ENCODE data around the gene SSC5D. TPM values are rescaled to one million over a fixed set of nuclear protein-coding genes. Genes with fewer than 3 reads are reported as not detected.
A peak's percentile ranks its signal among the peaks of the same experiment; 100 is the strongest.

SSC5D gene
- total and polyA plus RNA-seq, 2 donors = 24.4 TPM

- no peak for DNase-seq (ENCODE audit: extremely low spot score)
- H3K27ac ChIP-seq (ENCODE audit: low read depth) = peak overlapping the region; percentile 78
- peaks cover 2% of the 10 kb centered on the region for H3K4me1 ChIP-seq (ENCODE audit: insufficient read depth)
- H3K36me3 ChIP-seq (ENCODE audit: insufficient read depth) = no peaks in the 10 kb centered on the region
- WGBS = 6% methylated on average over 23 of the region's 24 CpGs
- H3K4me3 ChIP-seq (ENCODE audit: low read depth, low read length) = peak overlapping the region; percentile 80
These were observed 27.5 kb upstream of the SSC5D start for GRCh38 chr19:55460670-55461258.

GRCh38 chr19:55461259-55461973 is 26.8 kb upstream of the SSC5D start, which contains the start of gene ISOC2:
Gene ISOC2 (minus strand): TSS chr19:55461642. CDS start chr19:55456486, 5,156 bp downstream.
- H3K4me1 ChIP-seq (ENCODE audit: insufficient read depth) = peaks cover 2% of the 10 kb centered on the region
- H3K4me3 ChIP-seq (ENCODE audit: low read depth, low read length) = peak within 1 kb of the TSS; percentile 80
- DNase-seq (ENCODE audit: extremely low spot score) = peak; percentile 99
- 1% methylated on average over 54 of the region's 54 CpGs for WGBS
- H3K36me3 ChIP-seq (ENCODE audit: insufficient read depth) = no peaks in the 10 kb centered on the region
- H3K27ac ChIP-seq (ENCODE audit: low read depth) = peak within 1 kb of the TSS; percentile 78

DNA sequence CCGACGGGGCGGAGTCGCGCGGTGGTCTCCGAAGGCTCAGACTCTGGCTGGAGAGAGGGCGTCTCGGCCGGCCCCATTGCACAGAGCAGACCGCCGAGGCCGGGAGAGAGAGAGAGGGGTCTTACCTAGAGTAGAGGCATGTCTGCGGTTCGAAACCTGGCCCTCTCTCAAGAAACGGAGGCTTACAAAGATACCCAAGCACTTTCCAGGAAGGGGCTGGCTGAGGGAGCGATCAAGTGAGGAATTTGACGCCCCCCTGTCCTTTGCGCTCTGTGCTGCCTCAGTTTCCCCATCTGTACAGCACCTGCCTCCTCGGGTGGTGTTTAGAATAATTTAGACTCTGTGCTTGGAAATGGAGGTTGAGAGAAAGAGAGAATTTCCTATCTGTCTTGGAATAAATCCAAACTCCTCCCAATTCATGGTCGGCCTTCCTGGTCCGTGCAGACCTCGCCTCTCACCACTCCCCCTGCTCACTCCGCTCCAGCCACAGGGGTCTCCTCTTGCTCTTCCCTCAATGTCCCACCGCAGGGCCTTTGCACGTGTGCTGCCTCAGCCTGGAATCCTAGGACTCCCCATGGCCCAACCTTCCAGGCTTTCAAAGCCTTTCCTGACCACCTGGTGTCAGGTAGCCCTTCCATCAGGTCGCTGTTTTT is 26.1 kb upstream of the SSC5D start:
- Histone ChIP-seq H3K27ac (ENCODE audit: low read depth) (no peak overlapping the region), H3K4me3 (ENCODE audit: low read depth, low read length) (peak overlapping the region; percentile 52), H3K4me1 (ENCODE audit: insufficient read depth) (peaks cover 2% of the 10 kb centered on the region), H3K36me3 (ENCODE audit: insufficient read depth) (no peaks in the 10 kb centered on the region)
- WGBS = 10% methylated on average over 27 of the region's 27 CpGs
- DNase-seq (ENCODE audit: extremely low spot score) = no peak

GRCh38 chr19:55462722-55463121 is 25.5 kb upstream of the SSC5D start:
- H3K4me3 ChIP-seq (ENCODE audit: low read depth, low read length) = no peak overlapping the region
- H3K27ac ChIP-seq (ENCODE audit: low read depth) = no peak overlapping the region
- 81% methylated on average over 11 of the region's 11 CpGs for WGBS
- no peak for DNase-seq (ENCODE audit: extremely low spot score)
- H3K4me1 ChIP-seq (ENCODE audit: insufficient read depth) = peaks cover 2% of the 10 kb centered on the region
- no peaks in the 10 kb centered on the region for H3K36me3 ChIP-seq (ENCODE audit: insufficient read depth)

DNA sequence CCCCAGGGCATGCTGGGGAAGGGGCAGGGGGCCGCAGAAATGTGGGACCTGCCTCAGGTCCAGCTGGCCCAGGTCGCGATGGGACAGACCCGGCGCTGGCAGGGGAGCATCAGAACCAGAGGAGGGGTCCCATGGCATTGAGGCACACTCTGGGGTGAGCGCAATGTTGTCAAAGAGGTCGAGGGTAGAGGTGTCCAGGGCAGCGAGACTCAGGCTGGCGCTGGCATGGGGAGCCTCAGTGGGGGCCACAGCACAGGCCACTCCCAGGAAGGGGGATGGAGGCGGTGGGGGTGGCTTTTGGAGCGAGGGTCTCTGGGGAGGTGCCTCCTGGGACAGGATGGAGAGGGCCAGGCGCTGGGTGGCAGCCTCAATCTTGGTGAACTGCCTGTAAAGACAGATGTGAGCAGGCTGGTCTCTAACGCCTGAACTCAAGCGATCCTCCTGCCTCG is 24.6 kb upstream of the SSC5D start:
- H3K4me3 ChIP-seq (ENCODE audit: low read depth, low read length) = no peak overlapping the region
- H3K4me1 ChIP-seq (ENCODE audit: insufficient read depth) = peaks cover 2% of the 10 kb centered on the region
- no peaks in the 10 kb centered on the region for H3K36me3 ChIP-seq (ENCODE audit: insufficient read depth)
- no peak overlapping the region for H3K27ac ChIP-seq (ENCODE audit: low read depth)
- no peak for DNase-seq (ENCODE audit: extremely low spot score)
- WGBS = 73% methylated on average over 15 of the region's 15 CpGs

- Histone ChIP-seq H3K36me3 (ENCODE audit: insufficient read depth) (no peaks in the 10 kb centered on the region), H3K27ac (ENCODE audit: low read depth) (no peak overlapping the region), H3K4me3 (ENCODE audit: low read depth, low read length) (no peak overlapping the region), H3K4me1 (ENCODE audit: insufficient read depth) (peaks cover 2% of the 10 kb centered on the region)
- 71% methylated on average over 23 of the region's 23 CpGs for WGBS
- no peak for DNase-seq (ENCODE audit: extremely low spot score)
These were observed 24.1 kb upstream of the SSC5D start for GRCh38 chr19:55464039-55464661.

DNA sequence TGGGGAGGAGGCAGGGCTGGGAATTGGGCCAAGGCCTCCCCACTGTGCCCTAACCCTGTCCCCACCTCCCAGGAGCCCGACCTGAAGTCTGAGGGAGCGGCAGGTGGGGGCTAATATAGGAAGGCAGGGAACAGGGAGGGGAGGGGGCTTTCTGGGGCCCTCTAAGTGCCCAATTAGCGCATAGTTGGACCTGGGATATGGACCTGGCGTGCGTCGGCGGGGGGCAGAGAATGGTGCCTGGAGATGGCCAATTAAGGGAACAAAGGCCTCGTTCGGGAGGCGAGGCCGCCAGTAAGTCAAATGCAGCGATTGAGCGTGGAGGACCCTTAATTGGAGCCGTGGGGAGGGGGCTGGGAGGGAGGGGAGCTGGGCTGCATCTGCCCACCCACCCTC is 23.6 kb upstream of the SSC5D start, which contains the start of gene C19orf85:
TSS of gene C19orf85 (minus strand) at position 90 of the 393 bp plus-strand sequence. CDS start 197 bp downstream, outside the sequence.
- Histone ChIP-seq H3K4me3 (ENCODE audit: low read depth, low read length) (no peak within 1 kb of the TSS), H3K27ac (ENCODE audit: low read depth) (no peak within 1 kb of the TSS), H3K36me3 (ENCODE audit: insufficient read depth) (no peaks in the 10 kb centered on the region), H3K4me1 (ENCODE audit: insufficient read depth) (peaks cover 2% of the 10 kb centered on the region)
- 48% methylated on average over 14 of the region's 14 CpGs for WGBS
- DNase-seq (ENCODE audit: extremely low spot score) = no peak

- Histone ChIP-seq H3K27ac (ENCODE audit: low read depth) (no peak overlapping the region), H3K36me3 (ENCODE audit: insufficient read depth) (no peaks in the 10 kb centered on the region), H3K4me3 (ENCODE audit: low read depth, low read length) (no peak overlapping the region), H3K4me1 (ENCODE audit: insufficient read depth) (peaks cover 2% of the 10 kb centered on the region)
- no peak for DNase-seq (ENCODE audit: extremely low spot score)
- 84% methylated on average over 11 of the region's 11 CpGs for WGBS
These were observed 22.6 kb upstream of the SSC5D start for GRCh38 chr19:55465460-55466240.

DNA sequence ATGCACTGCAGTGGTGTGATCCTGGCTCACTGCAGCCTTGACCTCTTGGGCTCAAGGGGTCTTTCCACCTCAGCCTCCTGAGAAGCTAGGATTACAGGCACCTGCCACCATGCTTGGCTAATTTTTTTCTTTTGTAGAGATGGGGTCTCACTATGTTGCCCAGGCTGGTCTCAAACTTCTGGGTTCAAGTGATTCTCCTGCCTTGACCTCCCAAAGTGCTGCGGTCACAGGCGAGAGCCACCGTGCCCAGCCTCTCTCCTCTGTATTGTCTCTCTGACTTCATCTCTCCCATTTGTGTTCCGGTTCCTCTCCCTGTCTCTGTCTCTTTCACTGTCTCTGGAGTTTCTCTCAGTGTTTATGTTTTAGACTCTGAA is 22.0 kb upstream of the SSC5D start:
- H3K36me3 ChIP-seq (ENCODE audit: insufficient read depth) = no peaks in the 10 kb centered on the region
- no peak overlapping the region for H3K27ac ChIP-seq (ENCODE audit: low read depth)
- 76% methylated on average over 4 of the region's 4 CpGs for WGBS
- no peak overlapping the region for H3K4me3 ChIP-seq (ENCODE audit: low read depth, low read length)
- no peaks in the 10 kb centered on the region for H3K4me1 ChIP-seq (ENCODE audit: insufficient read depth)
- DNase-seq (ENCODE audit: extremely low spot score) = no peak

DNA sequence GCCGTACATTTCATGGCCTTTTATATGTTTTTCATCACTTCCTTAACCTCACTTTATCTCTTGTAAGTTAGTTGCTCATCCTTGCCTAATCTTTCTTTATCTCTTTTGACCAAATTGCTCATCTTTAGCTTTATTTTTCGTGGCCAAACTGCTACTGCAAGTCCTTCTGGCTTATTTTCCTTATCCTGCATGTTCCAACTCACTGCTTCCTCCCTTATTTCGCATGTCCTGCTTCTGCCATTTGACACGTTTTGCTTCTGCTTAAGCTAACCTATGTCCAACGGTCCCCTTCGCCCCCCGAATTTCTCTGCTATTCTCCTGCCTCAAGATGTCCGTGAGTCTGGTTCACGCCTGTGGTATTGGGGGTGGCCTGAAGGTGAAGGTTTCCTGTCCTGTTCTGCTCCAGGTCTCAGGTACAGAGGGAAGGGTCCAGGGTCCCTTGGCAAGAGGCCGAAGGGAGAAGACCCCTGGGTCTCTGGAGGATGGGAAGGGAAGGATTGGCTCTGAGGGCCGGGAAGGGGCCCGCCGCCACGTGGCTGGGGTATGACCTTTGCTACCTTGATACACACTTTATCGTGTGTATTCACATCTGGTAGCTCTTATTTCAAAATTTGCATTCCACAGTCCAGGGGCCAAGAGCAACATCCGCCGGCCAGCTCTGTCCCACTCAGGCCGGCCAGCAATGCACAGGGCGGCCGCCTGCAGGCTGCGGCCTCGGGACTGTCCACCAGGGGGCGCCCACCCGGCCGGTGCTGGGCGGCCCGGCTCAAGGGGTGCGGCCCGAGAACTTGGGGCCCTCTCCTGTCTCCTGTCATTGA is 20.8 kb upstream of the SSC5D start:
- DNase-seq (ENCODE audit: extremely low spot score) = no peak
- H3K27ac ChIP-seq (ENCODE audit: low read depth) = no peak overlapping the region
- H3K36me3 ChIP-seq (ENCODE audit: insufficient read depth) = no peaks in the 10 kb centered on the region
- WGBS = 30% methylated on average over 29 of the region's 29 CpGs
- H3K4me3 ChIP-seq (ENCODE audit: low read depth, low read length) = no peak overlapping the region
- no peaks in the 10 kb centered on the region for H3K4me1 ChIP-seq (ENCODE audit: insufficient read depth)

DNA sequence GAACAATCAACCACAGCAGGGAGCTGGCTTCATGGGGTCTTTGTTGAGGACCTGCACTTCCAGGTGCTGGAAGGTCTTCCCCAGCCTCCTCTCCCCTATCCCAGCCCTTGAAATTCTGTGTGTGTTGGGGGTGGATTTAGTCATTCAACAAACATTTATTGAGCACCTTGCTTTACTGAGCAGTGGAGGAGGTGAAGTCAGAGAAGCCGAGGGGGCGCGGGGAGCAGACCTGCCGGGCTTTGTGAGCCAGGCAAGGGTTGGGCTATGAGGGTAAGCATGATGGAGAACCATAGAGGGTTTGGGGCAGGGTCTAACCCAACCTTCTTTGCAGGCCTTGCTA is 20.2 kb upstream of the SSC5D start:
- Histone ChIP-seq H3K4me3 (ENCODE audit: low read depth, low read length) (no peak overlapping the region), H3K4me1 (ENCODE audit: insufficient read depth) (no peaks in the 10 kb centered on the region), H3K36me3 (ENCODE audit: insufficient read depth) (no peaks in the 10 kb centered on the region), H3K27ac (ENCODE audit: low read depth) (no peak overlapping the region)
- DNase-seq (ENCODE audit: extremely low spot score) = no peak
- WGBS = 25% methylated on average over 4 of the region's 4 CpGs

GRCh38 chr19:55471266-55471665 is 17.0 kb upstream of the SSC5D start:
- no peak for DNase-seq (ENCODE audit: extremely low spot score)
- 82% methylated on average over 13 of the region's 13 CpGs for WGBS
- Histone ChIP-seq H3K27ac (ENCODE audit: low read depth) (no peak overlapping the region), H3K36me3 (ENCODE audit: insufficient read depth) (no peaks in the 10 kb centered on the region), H3K4me1 (ENCODE audit: insufficient read depth) (no peaks in the 10 kb centered on the region), H3K4me3 (ENCODE audit: low read depth, low read length) (no peak overlapping the region)

Data from urinary bladder (tissue), 4 donors.